SK-N-DZ (cell line): ENCODE data around the gene WNT16.

Source experiments
- DNase-seq: peaks from one replicate; pipeline ENCODE4 v3.0.0-alpha.2; 2015; ENCODE audit warnings: low spot score

Gene WNT16

GRCh38 chr7:121344093-121344492 is 15.3 kb downstream of the WNT16 start:
- DNase-seq: no peak

GRCh38 chr7:121344497-121344896 is 15.7 kb downstream of the WNT16 start:
- DNase-seq: no peak

GRCh38 chr7:121351682-121352081 is 22.9 kb downstream of the WNT16 start:
- DNase-seq: no peak

- no peak for DNase-seq
These were observed 23.5 kb downstream of the WNT16 start for GRCh38 chr7:121352323-121352722.

- no peak for DNase-seq
These were observed 26.8 kb downstream of the WNT16 start for GRCh38 chr7:121355574-121355973.

- no peak for DNase-seq
These were observed 31.8 kb downstream of the WNT16 start for GRCh38 chr7:121360564-121360963.

GRCh38 chr7:121366852-121367431 is 38.1 kb downstream of the WNT16 start:
- peak; percentile 34 for DNase-seq

- DNase-seq: no peak
These were observed 40.7 kb downstream of the WNT16 start for GRCh38 chr7:121369462-121369861.

- DNase-seq: no peak
These were observed 42.6 kb downstream of the WNT16 start for GRCh38 chr7:121371367-121371766.

- no peak for DNase-seq
These were observed 43.1 kb downstream of the WNT16 start for GRCh38 chr7:121371883-121372282.

- no peak for DNase-seq
These were observed 43.7 kb downstream of the WNT16 start for GRCh38 chr7:121372376-121373010.

- no peak for DNase-seq
These were observed 44.4 kb downstream of the WNT16 start for GRCh38 chr7:121373177-121373576.

GRCh38 chr7:121376979-121377378 is 48.2 kb downstream of the WNT16 start:
- no peak for DNase-seq

GRCh38 chr7:121379930-121380329 is 51.1 kb downstream of the WNT16 start:
- DNase-seq: no peak

- no peak for DNase-seq
These were observed 53.7 kb downstream of the WNT16 start for GRCh38 chr7:121382473-121382872.

GRCh38 chr7:121383235-121383910 is 54.6 kb downstream of the WNT16 start:
- no peak for DNase-seq

- DNase-seq: no peak
These were observed 55.5 kb downstream of the WNT16 start for GRCh38 chr7:121384265-121384664.

GRCh38 chr7:121385056-121385799 is 56.4 kb downstream of the WNT16 start:
- no peak for DNase-seq

GRCh38 chr7:121385800-121386179 is 57.0 kb downstream of the WNT16 start:
- DNase-seq: no peak

- no peak for DNase-seq
These were observed 60.1 kb downstream of the WNT16 start for GRCh38 chr7:121388950-121389349.

- DNase-seq: no peak
These were observed 61.3 kb downstream of the WNT16 start for GRCh38 chr7:121390109-121390508.

GRCh38 chr7:121390617-121391016 is 61.8 kb downstream of the WNT16 start:
- no peak for DNase-seq
